Right ventricle myocardium inferior (tissue), 1 donor: Measurements from ENCODE around the gene CAMK2A. TPM values are rescaled to one million over a fixed set of nuclear protein-coding genes. Genes with fewer than 3 reads are reported as not detected.

ENCODE experiments used
- ATAC-seq: fragments of 200-7000 bp; cut with Tn5 transposase; one replicate; pipeline ENCODE4 v1.9.1; 2020; ENCODE audit warnings: mild to moderate bottlenecking, moderate library complexity
- DNase-seq: peaks from one replicate; pipeline ENCODE4 v3.0.0; 2021; ENCODE audit errors: missing footprints
- intact Hi-C: fragments of 100-400 bp; cut with DNase I; formaldehyde crosslinking; loops from one replicate; pipeline ENCODE4 v1.11.0; 2022
- total RNA-seq: library from RNA; stranded (reverse); fragmentation: NEBNext Ultra II Directional; extraction: Animal tissue kit (Norgen Biotek cat#: 25700); gene quantifications from one replicate; pipeline ENCODE4 v1.2.1, GENCODE V29; 2021
- donor health status: DM: no; HTN: yes; CAD: no; lungs with severe emphysema.

Gene CAMK2A
- total RNA-seq, 1 donor from 2014 or later, result 17.0 TPM

GRCh38 chr5:150184006-150184405, 105.6 kb downstream of the CAMK2A start:
- intact Hi-C loops, result no loop called here
- no peak for ATAC-seq
- DNase-seq, result no peak

GRCh38 chr5:150183436-150183835, 106.1 kb downstream of the CAMK2A start:
- no peak for ATAC-seq
- no peak for DNase-seq
- intact Hi-C loops, result no loop called here

GRCh38 chr5:150182774-150183173, 106.8 kb downstream of the CAMK2A start:
- ATAC-seq, result no peak
- intact Hi-C loops, result no loop called here

GRCh38 chr5:150181766-150182545, 107.6 kb downstream of the CAMK2A start:
- intact Hi-C loops, result loop anchor here (2.0 kb wide), 1 partner anchor 21 kb away; no protein-coding TSS in a partner anchor
- DNase-seq (no peak), ATAC-seq (no peak)

More at GRCh38 chr5:150182774-150183173, 106.8 kb downstream of the CAMK2A start:
- DNase-seq, result no peak

- intact Hi-C loops, result loop anchor here (2.0 kb wide), 1 partner anchor 20 kb away; no protein-coding TSS in a partner anchor
- ATAC-seq (peak; percentile 4), DNase-seq (no peak)
These were observed 108.5 kb downstream of the CAMK2A start for GRCh38 chr5:150181027-150181426.

- DNase-seq, result peak; percentile 88
- peak; percentile 85 for ATAC-seq
- intact Hi-C loops, result loop anchor here (2.0 kb wide), 1 partner anchor 20 kb away; no protein-coding TSS in a partner anchor
These were observed 109.1 kb downstream of the CAMK2A start for GRCh38 chr5:150180241-150181026.

- intact Hi-C loops, result no loop called here
- DNase-seq (no peak), ATAC-seq (no peak)
These were observed 110.5 kb downstream of the CAMK2A start for GRCh38 chr5:150179019-150179620.

- intact Hi-C loops, result no loop called here
- DNase-seq (no peak), ATAC-seq (no peak)
These were observed 111.3 kb downstream of the CAMK2A start for GRCh38 chr5:150178262-150178661.

GRCh38 chr5:150177721-150178120, 111.9 kb downstream of the CAMK2A start:
- intact Hi-C loops, result no loop called here
- ATAC-seq (no peak), DNase-seq (no peak)

GRCh38 chr5:150176745-150177477, 112.7 kb downstream of the CAMK2A start:
- ATAC-seq (no peak), DNase-seq (no peak)
- intact Hi-C loops, result no loop called here

- ATAC-seq, result no peak
- intact Hi-C loops, result no loop called here
- DNase-seq, result no peak
These were observed 114.0 kb downstream of the CAMK2A start for GRCh38 chr5:150175536-150175935.

GRCh38 chr5:150175076-150175475, 114.5 kb downstream of the CAMK2A start:
- intact Hi-C loops, result no loop called here
- no peak for DNase-seq
- no peak for ATAC-seq

- no peak for ATAC-seq
- intact Hi-C loops, result no loop called here
- DNase-seq, result no peak
These were observed 115.3 kb downstream of the CAMK2A start for GRCh38 chr5:150174285-150174684.

- ATAC-seq, result no peak
- intact Hi-C loops, result no loop called here
- DNase-seq, result no peak
These were observed 116.4 kb downstream of the CAMK2A start for GRCh38 chr5:150173161-150173560.

GRCh38 chr5:150172556-150172955, 117.0 kb downstream of the CAMK2A start:
- ATAC-seq (no peak), DNase-seq (peak; percentile 28)
- intact Hi-C loops, result no loop called here

- ATAC-seq (no peak), DNase-seq (no peak)
- intact Hi-C loops, result no loop called here
These were observed 117.4 kb downstream of the CAMK2A start for GRCh38 chr5:150172145-150172544.
